CMK (cell line): ENCODE results near the gene PELI2.

Experiments
- DNase-seq: peaks from one replicate; pipeline ENCODE4 v3.0.0-alpha.2; 2010; ENCODE audit warnings: low read depth

Gene PELI2

GRCh38 chr14:56300495-56300894, 182.3 kb downstream of the PELI2 start:
- DNase-seq = no peak

GRCh38 chr14:56304456-56304855, 186.2 kb downstream of the PELI2 start:
- DNase-seq = no peak

- no peak for DNase-seq
Measured at GRCh38 chr14:56309198-56309597, 191.0 kb downstream of the PELI2 start.

- no peak for DNase-seq
Measured at GRCh38 chr14:56310643-56311042, 192.4 kb downstream of the PELI2 start.

GRCh38 chr14:56313789-56314188, 195.6 kb downstream of the PELI2 start:
- DNase-seq = no peak

DNA sequence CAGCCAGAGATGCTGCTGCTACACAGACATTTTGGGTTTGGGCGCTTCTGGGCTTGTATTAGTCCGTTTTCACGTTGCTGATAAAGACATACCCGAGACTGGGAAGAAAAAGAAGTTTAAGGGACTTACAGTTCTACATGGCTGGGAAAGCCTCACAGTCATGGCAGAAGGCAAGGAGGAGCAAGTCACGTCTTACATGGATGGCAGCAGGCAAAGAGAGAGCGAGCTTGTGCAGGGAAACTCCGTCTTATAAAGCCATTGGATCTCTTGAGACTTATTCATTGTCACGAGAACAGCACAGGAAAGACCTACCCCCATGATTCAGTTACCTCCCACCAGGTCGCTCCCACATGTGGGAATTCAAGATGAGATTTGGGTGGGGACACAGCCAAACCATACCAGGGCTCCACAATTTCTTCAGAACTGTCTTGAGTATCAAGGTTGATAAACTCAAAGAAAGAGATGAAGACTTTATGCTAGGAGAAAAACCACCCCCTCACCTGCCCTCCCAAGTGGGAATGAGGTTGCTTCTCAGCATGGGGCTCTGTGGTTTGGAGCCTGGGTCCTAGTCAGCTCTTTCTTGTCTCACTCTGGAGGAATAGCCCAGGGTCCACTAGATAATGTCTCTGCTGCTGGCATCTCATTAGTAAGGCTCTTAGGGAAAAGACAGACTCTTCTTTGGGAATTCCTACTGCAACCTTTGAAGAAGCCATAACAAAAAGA, 200.3 kb downstream of the PELI2 start:
- no peak for DNase-seq

GRCh38 chr14:56321861-56322260, 203.7 kb downstream of the PELI2 start:
- DNase-seq = no peak

DNA sequence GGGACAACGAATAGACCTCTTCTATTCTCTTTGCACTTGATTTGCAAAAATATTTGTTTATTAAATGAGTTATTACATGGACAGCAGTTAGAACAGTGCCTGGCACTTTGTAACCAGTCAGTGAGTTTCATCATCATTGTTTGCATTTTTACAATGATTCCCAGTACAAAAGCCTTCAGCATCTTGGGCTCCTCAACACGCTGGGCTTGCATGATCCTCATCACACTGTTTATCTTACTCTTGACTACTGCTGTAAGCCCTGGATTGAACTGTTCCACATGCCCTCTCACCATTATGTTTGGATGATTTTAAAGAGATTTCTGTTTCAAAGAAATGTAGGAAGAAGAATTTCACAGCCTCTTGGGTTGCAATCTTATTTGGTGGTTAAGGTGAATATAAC, 204.3 kb downstream of the PELI2 start:
- DNase-seq = no peak

DNA sequence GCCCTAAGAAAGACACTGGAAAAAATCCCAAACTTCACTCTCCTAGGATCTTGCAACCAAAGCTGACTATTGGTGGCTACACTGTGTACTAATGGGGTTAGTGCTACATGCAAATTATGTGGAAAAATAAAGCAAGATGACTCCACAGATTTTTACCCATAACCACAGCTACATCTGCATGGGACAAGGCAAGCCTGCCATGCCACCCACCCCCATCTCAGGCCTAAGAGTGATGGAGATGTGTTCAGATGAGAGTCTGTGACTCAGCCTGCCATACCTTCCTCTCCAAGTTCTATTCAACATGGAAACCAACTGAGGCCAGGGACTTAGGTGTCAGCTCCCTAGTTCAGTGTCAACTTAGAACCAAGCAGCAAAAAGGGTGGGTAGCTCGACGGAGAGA, 206.2 kb downstream of the PELI2 start:
- no peak for DNase-seq

DNA sequence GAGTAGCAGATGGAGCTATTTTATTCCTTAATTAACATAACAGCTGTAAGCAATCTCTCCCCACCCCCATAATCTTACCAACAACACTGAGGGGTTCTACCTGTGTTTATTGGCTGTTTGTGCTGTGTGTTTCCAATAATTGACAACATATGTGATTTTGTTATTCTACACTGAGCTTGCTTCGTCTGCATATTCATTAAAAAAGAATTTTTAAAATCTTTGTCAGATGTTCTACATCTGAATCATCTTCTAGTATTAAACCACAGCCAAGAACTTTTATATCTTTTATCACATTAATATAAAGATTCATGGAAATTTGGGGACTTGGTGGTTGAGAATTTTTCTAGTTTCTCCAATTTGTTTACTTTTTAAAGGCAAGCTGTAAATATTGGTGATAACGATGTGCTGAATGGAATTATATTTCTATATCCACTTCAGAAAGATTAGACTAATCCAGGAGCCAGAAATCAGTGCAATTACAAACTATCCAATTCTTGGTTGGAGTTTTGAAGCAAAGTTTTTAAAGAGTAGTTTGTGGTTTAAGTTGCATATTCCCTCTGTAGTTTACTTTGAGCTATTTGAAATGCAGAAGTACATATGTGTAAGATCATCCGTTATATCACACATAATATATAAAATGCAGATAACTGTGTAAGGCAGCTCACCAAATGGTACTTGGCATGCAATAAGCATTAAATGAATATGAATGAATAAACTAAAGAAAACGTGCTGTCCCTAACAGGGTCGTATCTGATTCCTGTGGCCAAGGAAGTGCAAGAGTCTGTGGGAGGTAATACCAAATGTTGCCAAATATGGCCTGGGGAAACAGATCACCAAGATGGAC, 206.9 kb downstream of the PELI2 start:
- no peak for DNase-seq

DNA sequence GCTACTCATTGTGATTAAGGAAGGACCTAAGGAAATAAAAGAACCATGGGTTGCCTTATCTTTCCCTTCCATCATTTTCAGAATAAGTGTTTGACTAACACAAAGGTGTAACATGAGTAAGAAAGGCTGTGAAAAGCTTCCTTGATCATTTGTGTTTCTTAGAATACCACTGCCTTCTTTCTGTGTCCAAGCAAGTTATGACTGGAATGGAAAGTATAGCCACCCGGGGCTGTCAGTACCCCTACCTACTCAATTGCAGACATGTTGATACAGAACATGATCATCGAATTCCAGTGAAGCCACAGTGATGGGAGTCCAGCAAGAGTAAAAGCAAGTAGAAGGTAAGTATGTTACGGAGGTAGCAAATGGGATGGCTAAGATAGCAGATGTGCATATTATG, 209.8 kb downstream of the PELI2 start:
- no peak for DNase-seq

DNA sequence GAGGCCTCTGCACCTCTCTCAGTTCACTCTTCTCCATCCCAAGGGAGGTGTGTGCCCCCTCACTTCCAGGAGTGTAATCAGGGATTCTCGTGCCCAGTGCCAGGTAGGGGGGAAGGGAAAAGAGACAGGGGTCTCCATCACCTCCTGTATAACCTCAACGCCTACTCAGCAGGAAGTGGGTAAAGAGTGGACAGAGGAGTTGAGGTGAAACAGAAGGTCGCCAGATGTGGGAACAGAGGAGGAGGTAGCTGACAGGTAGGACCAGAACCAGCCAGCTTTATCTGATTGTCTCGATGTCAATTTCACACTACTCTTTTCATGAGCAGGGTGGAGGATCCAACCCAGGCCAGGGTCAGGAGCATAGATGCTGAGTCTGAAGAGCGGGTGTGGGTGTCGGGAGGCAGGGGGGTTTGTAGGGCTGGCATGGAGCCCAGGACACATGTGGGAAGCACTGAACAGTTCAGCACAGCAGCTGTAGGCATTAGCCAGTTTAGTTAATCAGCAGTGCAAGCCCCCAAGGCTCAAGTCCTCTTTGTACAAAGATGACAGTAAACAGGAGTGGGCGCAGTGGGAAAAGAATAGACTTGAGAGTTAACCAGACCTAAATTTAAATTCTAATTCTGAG, 213.5 kb downstream of the PELI2 start:
- no peak for DNase-seq

GRCh38 chr14:56333359-56334292, 215.4 kb downstream of the PELI2 start:
- DNase-seq = no peak

GRCh38 chr14:56334458-56334857, 216.2 kb downstream of the PELI2 start:
- no peak for DNase-seq

DNA sequence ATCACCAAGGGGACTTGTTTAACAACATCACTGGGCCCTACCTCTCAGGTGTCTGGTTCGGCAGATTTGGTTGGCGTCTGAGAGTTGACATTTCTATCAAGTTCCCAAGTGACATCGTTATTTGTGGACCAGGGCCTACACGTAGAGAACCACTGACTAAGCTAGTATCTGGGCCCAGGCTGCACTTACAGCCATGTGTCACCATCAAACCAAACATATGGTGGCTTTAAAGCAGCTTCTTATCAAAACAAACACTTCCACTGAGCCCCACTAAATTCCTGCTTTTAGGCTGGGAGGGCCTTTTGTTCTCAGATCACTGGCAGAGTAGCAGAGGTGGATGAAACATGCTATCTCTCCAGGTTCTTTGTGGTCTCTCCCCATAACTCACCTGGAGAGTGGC, 220.5 kb downstream of the PELI2 start:
- DNase-seq = no peak

DNA sequence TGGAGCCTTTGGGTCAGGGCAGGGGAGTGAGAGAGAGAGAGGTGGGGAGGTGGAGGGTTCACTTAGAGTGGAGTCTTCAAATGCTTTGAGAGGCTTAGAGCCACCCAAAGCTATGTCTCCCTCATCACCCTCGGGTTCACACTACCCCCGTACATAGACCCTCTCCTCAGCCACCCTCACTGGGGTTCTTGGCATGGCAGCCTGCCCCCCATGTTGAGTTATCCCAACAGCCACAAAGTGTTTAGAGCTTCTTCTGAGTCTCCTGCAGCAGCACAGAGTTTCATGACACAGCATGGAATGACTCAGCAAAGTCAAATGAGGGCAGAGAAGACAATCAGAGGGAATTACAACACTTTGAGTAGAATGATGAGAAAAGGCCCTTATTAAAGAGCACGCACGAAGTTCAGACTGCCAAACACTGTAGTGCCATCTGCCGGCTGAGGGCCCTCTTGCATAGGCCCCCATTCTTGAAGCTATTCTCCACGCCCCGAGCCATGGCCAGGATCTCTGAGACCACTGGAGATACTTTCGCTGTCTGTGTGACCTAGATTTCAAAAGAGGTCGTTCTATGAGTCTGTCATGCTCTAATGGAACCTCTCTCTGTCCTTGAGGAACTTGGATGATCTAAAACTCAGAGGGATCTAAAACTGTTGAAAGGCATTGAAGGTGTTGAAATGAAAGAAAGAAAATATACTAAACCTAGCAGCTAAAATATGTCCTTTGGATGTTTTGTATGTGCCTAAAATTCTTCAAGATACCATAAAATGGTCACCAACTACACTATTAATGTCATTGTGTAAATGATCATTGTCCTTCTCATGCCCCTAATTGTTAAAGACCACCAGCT, 221.9 kb downstream of the PELI2 start:
- peak; percentile 69 for DNase-seq

DNA sequence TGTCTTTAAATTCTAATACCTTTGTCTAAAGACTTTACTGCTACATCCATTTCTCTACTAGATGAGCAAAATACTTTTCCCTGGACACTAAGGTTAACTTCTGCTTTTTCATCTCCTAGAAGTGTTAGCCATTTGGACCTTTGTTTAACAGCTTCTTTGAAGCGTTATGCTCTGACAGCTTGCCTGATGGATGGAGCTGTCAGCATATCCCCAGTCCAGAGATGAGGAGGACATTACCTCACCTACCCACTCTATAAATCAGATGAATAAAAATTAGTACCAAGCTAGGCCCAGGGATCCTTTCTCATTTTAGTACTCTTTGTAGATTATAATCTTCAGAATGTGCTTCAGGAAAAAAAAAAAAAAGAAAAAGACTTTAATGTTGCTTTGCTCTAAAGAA, 222.7 kb downstream of the PELI2 start:
- DNase-seq = no peak

DNA sequence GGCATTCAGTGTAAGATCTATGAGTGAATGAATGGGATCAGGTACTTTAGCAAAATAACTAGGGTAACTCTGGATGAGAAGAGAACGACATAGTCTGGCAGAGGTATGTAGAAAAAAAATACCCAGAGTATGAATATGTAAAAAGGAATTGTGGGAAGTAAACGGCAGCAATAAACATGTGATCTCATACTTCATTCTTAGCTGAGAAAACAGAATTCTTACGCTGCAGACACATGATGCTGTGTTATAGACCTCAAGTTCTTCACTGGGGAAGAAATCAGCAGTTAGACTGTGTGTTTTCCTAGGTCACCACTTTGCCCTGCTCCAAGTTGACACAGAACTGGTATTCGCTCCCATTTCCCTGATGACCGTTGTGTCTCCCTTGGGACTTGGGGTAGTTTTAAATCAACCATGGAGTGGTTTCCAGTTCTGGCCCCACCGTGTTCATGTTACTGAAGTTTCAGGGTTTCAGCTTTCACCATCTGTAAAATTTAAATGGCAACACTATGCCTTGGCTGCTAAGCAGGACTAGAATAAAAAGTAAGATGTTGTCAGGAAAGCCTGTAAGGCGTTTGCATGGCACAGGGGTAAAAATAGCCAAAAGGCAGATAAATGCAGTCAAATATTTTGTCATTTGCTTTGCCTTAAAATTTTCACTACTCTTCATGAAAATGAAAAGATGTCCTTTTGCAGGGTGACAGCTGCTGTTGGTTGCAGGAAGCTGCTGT, 223.7 kb downstream of the PELI2 start:
- DNase-seq = no peak

GRCh38 chr14:56342494-56342942, 224.3 kb downstream of the PELI2 start:
- peak; percentile 33 for DNase-seq

DNA sequence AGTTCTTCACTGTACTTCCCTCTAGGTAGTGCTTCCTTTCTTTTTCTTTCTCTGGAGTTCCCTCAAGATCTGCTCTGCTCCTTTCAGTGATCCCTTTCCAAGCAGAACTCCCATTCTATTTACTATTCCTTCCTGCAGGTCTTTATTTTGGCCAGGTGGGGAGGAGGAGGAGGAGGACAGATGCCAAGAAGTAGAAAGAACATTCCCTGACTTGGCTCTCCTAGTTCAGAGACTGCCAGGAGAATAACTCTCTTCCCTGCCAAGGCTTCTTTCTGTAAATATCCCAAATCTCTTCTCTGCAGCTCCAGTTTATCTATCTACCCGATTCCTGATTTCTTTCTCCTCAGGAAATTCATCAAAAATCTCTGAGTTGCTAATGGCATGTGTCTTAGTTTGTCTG, 231.7 kb downstream of the PELI2 start:
- no peak for DNase-seq
